HL-60/S4 treated with retinoic acid at 250 ng/mL for 4 days and 3 days (cell line): ENCODE measurements around the gene BAIAP3.

Experiments used
- in situ Hi-C: fragments of 300-500 bp; cut with MboI; formaldehyde crosslinking; loops from 2 replicates; pipeline ENCODE4 v1.7.0; 2022; ENCODE audit warnings: low sequenced_read_pairs

BAIAP3 gene

DNA sequence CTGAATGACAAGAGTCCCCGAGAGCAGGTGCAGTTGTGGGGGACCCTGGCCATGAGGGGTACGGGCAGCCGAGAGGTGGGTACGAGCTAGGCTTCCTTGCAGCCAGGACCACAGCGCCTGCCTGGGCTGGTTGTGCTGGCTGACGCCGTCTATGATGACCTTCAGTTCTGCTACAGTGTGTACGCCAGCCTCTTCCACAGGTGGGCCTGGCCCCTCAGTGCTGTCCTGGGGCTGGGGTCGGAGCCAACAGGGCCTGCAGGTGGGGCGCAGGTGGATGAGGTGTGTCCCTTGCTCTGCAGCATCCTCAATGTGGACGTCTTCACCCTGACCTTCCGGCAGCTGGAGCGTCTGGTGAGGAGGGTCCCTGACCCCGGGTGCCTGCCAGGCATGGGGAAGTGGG is 11.1 kb downstream of the BAIAP3 start:
- in situ Hi-C loops: no loop called here

- in situ Hi-C loops: no loop called here
Observed at GRCh38 chr16:1345087-1345486, 11.6 kb downstream of the BAIAP3 start.

- in situ Hi-C loops: no loop called here
Observed at GRCh38 chr16:1345651-1346421, 12.4 kb downstream of the BAIAP3 start.

- in situ Hi-C loops: no loop called here
Observed at GRCh38 chr16:1346422-1347285, 13.2 kb downstream of the BAIAP3 start.

GRCh38 chr16:1347286-1347855 is 13.9 kb downstream of the BAIAP3 start:
- in situ Hi-C loops: no loop called here

DNA sequence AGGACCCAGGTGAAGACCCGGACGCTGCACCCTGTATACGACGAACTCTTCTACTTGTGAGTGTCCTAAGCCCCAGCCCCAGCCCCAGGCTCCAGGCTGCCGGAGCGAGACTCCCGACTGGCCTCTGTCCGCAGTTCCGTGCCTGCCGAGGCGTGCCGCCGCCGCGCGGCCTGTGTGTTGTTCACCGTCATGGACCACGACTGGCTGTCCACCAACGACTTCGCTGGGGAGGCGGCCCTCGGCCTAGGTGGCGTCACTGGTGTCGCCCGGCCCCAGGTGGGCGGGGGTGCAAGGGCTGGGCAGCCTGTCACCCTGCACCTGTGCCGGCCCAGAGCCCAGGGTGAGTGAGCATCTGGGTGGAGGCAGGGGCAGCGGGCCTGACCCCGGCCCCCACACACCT is 14.5 kb downstream of the BAIAP3 start:
- in situ Hi-C loops: no loop called here

- in situ Hi-C loops: no loop called here
Observed at GRCh38 chr16:1348441-1348840, 15.0 kb downstream of the BAIAP3 start.

- in situ Hi-C loops: no loop called here
Observed at GRCh38 chr16:1348926-1349325, 15.5 kb downstream of the BAIAP3 start.

GRCh38 chr16:1349351-1349750 is 15.9 kb downstream of the BAIAP3 start:
- in situ Hi-C loops: no loop called here

DNA sequence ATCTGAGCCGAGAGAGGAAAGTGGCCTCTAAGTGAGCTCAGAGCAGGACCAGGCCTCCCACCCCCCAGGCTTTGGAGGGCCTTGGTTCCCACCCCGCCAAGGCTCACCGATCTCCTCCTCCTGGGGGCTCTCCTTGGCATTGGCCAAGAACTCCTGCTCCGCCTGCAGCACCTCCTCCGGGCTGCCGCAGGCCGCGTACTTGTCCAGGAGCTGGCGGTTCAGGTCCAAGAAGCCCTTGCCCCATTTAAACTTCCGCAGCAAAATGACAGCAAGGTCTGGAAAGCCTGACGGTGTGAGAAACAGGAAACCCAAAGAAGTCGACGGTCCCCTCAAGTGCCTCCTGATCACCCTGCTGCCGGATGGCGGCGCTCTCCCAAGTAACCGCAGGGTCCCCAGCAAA is 16.5 kb downstream of the BAIAP3 start:
- in situ Hi-C loops: no loop called here

GRCh38 chr16:1350691-1351090 is 17.2 kb downstream of the BAIAP3 start:
- in situ Hi-C loops: no loop called here

DNA sequence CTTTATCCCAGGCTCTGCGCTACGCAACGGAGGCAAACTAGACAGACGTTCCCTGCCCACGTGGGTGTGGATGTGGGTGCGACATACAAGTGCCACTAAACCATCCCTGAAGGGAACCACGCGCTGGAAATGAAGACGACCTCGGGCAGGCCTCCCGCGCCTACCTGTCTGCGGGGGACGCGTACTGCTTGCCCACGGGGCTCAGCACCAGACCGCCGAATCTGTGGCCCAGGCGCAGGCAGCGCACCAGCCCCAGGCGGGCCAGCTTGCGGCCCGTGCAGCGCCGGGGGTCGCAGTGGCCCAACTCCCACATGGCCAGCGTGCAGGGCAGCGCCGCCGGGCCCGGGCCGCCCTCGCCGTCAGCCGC is 17.8 kb downstream of the BAIAP3 start:
- in situ Hi-C loops: no loop called here

DNA sequence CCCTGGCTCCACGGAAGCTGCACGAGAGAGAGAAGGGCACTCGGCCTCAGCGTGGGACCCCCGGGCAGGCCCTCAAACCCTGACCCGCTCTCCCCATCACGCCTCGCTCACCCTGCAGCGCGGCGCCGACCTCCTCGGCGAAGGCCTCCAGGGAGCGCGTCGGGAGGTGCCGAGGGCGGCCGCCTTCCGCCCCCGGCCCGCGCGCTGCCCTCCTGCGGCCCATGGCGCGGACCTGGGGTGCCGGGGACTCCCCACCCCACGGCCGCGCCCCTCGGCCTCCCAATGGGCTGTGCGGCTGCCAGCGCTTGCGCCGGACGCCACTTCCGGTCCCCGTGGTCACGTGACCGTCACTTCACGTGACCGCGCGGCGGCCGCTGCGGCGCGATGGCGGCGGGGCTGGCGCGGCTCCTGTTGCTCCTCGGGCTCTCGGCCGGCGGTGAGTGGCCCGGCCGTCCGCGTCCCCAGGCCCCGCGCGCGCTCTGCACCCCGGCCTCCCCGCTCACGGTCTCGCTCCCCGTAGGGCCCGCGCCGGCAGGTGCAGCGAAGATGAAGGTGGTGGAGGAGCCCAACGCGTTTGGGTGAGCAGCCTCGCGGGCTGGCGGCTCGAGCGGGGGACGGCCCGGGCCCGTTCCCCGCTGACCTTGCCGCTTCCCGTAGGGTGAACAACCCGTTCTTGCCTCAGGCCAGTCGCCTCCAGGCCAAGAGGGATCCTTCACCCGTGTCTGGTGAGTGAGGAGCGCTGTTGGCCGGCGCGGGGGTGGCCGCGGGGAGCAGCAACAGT is 18.3 kb downstream of the BAIAP3 start, which contains the start of the genes GNPTG and TSR3:
TSS of gene GNPTG (plus strand) at position 350 of the 781 bp plus-strand sequence. CDS start at position 385, 35 bp downstream.
TSS of gene TSR3 (minus strand) at position 297 of the 781 bp plus-strand sequence. CDS start at position 223, 74 bp downstream.
- in situ Hi-C loops: no loop called here

DNA sequence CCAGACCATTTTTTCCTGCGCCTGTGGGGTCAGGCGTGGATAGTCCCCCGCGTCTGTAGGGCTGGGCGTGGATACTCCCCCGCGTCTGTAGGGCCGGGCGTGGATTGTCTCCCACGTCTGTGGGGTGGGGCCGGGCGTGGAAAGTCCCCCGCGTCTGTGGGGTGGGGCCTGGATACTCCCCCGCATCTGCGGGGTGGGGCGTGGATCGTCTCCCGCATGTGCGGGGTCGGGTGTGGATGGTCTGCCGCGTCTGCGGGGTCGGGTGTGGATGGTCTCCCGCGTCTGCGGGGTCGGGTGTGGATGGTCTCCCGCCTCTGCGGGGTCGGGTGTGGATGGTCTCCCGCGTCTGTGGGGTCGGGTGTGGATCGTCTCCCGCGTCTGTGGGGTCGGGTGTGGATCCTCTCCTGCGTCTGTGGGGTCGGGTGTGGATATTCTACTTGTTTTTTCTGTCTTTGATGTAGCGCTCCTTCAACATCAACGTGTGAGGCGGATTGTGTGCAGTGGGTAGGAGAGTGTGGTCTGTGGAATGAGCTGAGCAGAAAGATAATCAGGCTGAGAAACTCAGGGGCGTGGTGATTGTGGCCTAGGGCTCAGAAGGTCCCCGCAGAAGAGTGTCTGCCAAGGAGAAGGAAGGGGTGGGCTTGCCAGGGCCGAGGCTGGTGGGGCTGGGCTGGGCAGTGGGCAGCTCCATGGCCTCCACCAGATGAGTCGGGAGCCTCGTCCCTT is 21.5 kb downstream of the BAIAP3 start:
- in situ Hi-C loops: no loop called here

GRCh38 chr16:1355591-1355990 is 22.1 kb downstream of the BAIAP3 start:
- in situ Hi-C loops: no loop called here

DNA sequence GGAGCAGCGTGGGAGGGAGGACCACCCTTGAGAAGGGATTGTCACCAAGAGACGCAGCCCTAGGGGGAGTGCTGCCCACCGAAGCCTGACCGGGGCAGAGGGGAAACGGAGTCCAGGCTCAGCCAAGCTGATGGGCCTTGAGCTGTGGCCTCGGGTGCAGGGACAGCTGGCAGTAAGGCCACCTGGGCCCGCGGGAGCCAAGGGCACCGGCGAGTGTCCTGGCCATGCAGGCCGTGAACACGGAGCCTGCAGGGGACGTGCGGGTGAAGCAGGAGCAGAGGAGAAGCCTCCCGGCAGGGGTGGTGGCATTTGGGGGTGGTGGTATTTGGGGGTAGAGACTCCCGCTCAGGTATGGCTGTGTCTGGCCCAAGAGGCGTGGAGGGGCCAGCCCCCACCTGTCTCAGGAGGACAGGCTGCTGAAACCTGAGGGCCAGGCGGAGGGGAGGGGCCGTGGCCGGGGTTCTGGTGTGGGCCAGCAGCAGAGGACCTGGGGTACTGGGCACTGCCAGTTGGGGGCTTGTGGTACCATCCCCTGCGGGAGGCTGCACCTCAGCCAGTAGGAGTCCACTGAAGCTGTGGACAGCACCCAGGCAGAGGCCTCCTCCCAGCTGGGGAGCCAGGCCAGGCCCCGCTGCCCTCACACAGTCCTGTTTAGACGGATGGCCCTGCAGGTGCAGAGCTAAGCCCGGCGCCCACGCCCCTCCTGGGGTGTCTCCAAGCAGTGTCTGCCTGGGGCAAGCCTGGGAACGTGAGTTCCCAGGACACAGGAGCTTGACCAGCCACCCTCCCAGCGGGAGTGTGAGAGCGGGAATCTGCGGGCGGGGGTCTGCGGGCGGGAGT is 22.8 kb downstream of the BAIAP3 start:
- in situ Hi-C loops: no loop called here

GRCh38 chr16:1357906-1358566 is 24.6 kb downstream of the BAIAP3 start:
- in situ Hi-C loops: no loop called here

GRCh38 chr16:1361685-1362360 is 28.4 kb downstream of the BAIAP3 start:
- in situ Hi-C loops: no loop called here
